Heart left ventricle (tissue), 16 donors: ENCODE measurements around the gene FAM184A. TPM values are rescaled to one million over a fixed set of nuclear protein-coding genes. Genes with fewer than 3 reads are reported as not detected.
"Not testable (repeated sequence)": the region's sequence is repeated elsewhere in the genome, so short reads cannot be mapped to it uniquely, and the experiment has no call there.

ENCODE experiments used
- ATAC-seq, 4 donors: fragments of 200-7000 bp; cut with Tn5 transposase; one replicate each; pipeline ENCODE4 v1.9.1; 2020 to 2022; ENCODE audit warnings: moderate library complexity in 4 of 4, mild to moderate bottlenecking in 3 of 4, moderate number of reproducible peaks in 1 of 4
- DNase-seq, 5 donors: peaks; one replicate each; pipeline ENCODE4 v3.0.0-alpha.2; 2020
- H3K27ac ChIP-seq, 12 donors: fragments of 200-600 bp; sonication (generic) in 4 of 12; one replicate each; pipeline versions ENCODE4 v1.5.0 to v1.8.0; 2016 to 2022; ENCODE audit warnings: mild to moderate bottlenecking in 2 of 12
- H3K27me3 ChIP-seq, 9 donors: fragments of 200-600 bp; sonication (generic) in 2 of 9; one replicate each; pipeline versions ENCODE4 v1.5.1 to v1.8.0; 2016 to 2022; ENCODE audit warnings: mild to moderate bottlenecking in 3 of 9
- H3K36me3 ChIP-seq, 9 donors: fragments of 200-600 bp; sonication (generic) in 2 of 9; one replicate each; pipeline versions ENCODE4 v1.5.0 to v1.8.0; 2018 to 2022; ENCODE audit warnings: mild to moderate bottlenecking in 2 of 9
- H3K4me1 ChIP-seq, 12 donors: fragments of 200-600 bp; sonication (generic) in 4 of 12; one replicate each; pipeline versions ENCODE4 v1.5.0 to v1.8.0; 2016 to 2022; ENCODE audit warnings: mild to moderate bottlenecking in 3 of 12
- H3K4me3 ChIP-seq, 12 donors: fragments of 200-600 bp; sonication (generic) in 4 of 12; one replicate each; pipeline versions ENCODE4 v1.5.0 to v1.8.0; 2017 to 2022; ENCODE audit warnings: mild to moderate bottlenecking in 9 of 12, moderate library complexity in 4 of 12
- H3K9me3 ChIP-seq, 12 donors: fragments of 200-600 bp; sonication (generic) in 4 of 12; one replicate each; pipeline versions ENCODE4 v1.5.0 to v1.8.0; 2016 to 2022; ENCODE audit warnings: mild to moderate bottlenecking in 1 of 12
- POLR2A ChIP-seq, 2 donors: fragments of 450-650 bp; IDR thresholded peaks; one replicate each; pipeline ENCODE4 v1.6.1; 2017; ENCODE audit warnings: antibody characterized with exemption in 2 of 2, mild to moderate bottlenecking in 2 of 2, moderate library complexity in 2 of 2
- WGBS, 4 donors: extraction: QIAGEN DNeasy Blood & Tissue Kit in 2 of 4; methylation state at CpG; one replicate each; pipeline versions ENCODE4 v1.1.5 to v1.1.7; 2013 to 2018; 5-methylcytosine and 5-hydroxymethylcytosine counted together
- intact Hi-C, 10 donors: fragments of 100-400 bp; cut with DNase I; formaldehyde crosslinking; loops; one replicate each; pipeline versions ENCODE4 v1.11.1 to v1.14.2; 2022
- polyA plus RNA-seq, 2 donors: library from polyadenylated mRNA; stranded (reverse); fragments of 200-250 nt; gene quantifications; one replicate each; pipeline ENCODE4 v1.2.3, GENCODE V29; 2013
- total RNA-seq, 9 donors: library from RNA; depleted of rRNA in 2 of 9; stranded (reverse); fragments of >200 nt in 2 of 9; fragmentation: NEBNext Ultra II Directional in 3 of 9; extraction: Animal tissue kit (Norgen Biotek cat#: 25700) in 3 of 9; gene quantifications; one replicate each; pipeline versions ENCODE4 v1.1.0 to v1.2.4, GENCODE V29; 2016 to 2023
- TF ChIP-seq, protein P1 (sequence below), 12 donors: fragments of 200-600 bp; sonication (generic) in 4 of 12; IDR thresholded peaks; one replicate each; pipeline versions ENCODE4 v1.5.0 to v1.8.0; 2018 to 2022; ENCODE audit warnings: antibody characterized with exemption in 12 of 12, mild to moderate bottlenecking in 5 of 12
- donor health status: ischemic (EF 13 %, LVEDD 7.1; RV severe dilation, severe dysfunction).
- donor health status: healthy with polysubstance abuse.
- donor health status: DM: no; HTN: yes; CAD: no.
- donor health status: DM: no; HTN: no; CAD: no.
- donor health status: ischemic (EF 25% LVEDD 6.9; RV normal size, moderate dysfunction).
- donor health status: ischemic (EF 25% LVEDD 5.7; RV mildly dilated, moderate dysfunction).
- donor health status: healthy.
- donor health status: DM: yes; HTN: yes; CAD: no.
- donor health status: ischemic (EF 35%, LVEDD 5.7; RV mildly dilated, moderate dysfunction).
- donor health status: nonischemic (EF 11% LVEDD 7.7; RV severe dilation, severe dysfunction).
- donor health status: DM: yes; HTN: yes; CAD: no.
- donor health status: PGD.
- donor health status: ischemic (EF 29% LVEDD 5.4; RV normal size, mild dysfunction).
- donor health status: nonischemic (EF 23%, LVEDD 6.1; RV moderate dilation, normal function).

FAM184A gene
- total and polyA plus RNA-seq, 11 donors: 0.16 to 1.1 (median 0.45) TPM

DNA sequence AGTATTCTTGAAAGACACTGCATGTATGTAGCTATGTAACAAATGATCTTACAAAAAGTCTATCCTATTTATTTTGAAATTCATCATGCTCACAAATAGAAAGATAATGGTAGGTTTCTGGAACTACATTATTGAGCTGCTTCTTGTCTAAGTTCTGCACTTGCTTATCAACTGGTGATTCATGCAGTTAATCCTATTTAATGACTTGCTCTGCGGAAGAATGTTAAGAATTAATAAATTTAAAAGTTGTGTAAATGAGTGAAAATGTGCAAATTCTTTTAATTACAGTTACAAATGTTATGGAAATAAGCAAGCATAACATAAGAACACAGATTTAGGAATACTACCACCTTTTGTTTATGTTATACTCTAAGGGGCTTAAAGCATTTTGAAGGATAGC lies 76.4 kb downstream of the FAM184A start:
- Histone ChIP-seq H3K36me3 (no peaks in the 10 kb centered on the region), H3K4me3 (no peak overlapping the region), H3K9me3 (no peaks in the 10 kb centered on the region), H3K27ac (no peak overlapping the region), H3K27me3 (no peaks in the 10 kb centered on the region), H3K4me1 (no peaks in the 10 kb centered on the region)
- DNase-seq: no peak
- WGBS, 4 donors: 84 to 94% (median 90%) methylated on average over 1 of the region's 1 CpG
- ATAC-seq: no peak
- intact Hi-C loops: no loop called here
- TF ChIP-seq, protein P1, sequence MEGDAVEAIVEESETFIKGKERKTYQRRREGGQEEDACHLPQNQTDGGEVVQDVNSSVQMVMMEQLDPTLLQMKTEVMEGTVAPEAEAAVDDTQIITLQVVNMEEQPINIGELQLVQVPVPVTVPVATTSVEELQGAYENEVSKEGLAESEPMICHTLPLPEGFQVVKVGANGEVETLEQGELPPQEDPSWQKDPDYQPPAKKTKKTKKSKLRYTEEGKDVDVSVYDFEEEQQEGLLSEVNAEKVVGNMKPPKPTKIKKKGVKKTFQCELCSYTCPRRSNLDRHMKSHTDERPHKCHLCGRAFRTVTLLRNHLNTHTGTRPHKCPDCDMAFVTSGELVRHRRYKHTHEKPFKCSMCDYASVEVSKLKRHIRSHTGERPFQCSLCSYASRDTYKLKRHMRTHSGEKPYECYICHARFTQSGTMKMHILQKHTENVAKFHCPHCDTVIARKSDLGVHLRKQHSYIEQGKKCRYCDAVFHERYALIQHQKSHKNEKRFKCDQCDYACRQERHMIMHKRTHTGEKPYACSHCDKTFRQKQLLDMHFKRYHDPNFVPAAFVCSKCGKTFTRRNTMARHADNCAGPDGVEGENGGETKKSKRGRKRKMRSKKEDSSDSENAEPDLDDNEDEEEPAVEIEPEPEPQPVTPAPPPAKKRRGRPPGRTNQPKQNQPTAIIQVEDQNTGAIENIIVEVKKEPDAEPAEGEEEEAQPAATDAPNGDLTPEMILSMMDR (IDR thresholded peaks at IDR 0.05): no peak
- no peak for TF ChIP-seq POLR2A (IDR thresholded peaks at IDR 0.05)

- Histone ChIP-seq H3K27ac (no peak overlapping the region), H3K36me3 (no peaks in the 10 kb centered on the region), H3K27me3 (no peaks in the 10 kb centered on the region), H3K4me1 (no peaks in the 10 kb centered on the region), H3K4me3 (no peak overlapping the region), H3K9me3 (no peaks in the 10 kb centered on the region)
- no peak for ATAC-seq
- DNase-seq: no peak
- 81 to 93% (median 86%) methylated on average over 1 of the region's 1 CpG for WGBS, 4 donors
- TF ChIP-seq POLR2A (IDR thresholded peaks at IDR 0.05): no peak
- TF ChIP-seq, protein P1 (IDR thresholded peaks at IDR 0.05): no peak
- intact Hi-C loops: no loop called here
Measured at GRCh38 chr6:118999494-119000040, 78.9 kb downstream of the FAM184A start.

DNA sequence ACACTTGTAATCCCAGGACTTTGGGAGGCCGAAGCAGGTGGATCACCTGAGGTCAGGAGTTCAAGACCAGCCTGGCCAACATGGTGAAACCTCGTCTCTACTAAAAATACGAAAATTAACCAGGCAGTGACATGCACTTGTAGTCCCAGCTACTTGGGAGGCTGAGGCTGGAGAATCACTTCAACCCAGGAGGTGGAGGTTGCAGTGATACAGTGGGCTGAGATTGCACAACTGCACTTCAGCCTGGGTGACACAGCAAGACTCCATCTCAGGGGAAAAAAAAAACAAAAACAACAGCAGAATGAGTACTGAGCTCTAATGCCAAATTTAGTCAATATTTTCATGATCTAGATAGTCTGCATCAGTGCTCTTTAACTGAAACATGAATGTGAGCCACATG lies 81.0 kb downstream of the FAM184A start:
- DNase-seq, H3K27me3 ChIP-seq, H3K4me3 ChIP-seq, intact Hi-C loops, H3K36me3 ChIP-seq, H3K9me3 ChIP-seq, H3K27ac ChIP-seq, ATAC-seq, H3K4me1 ChIP-seq: not testable (repeated sequence)
- 93 to 95% (median 93%) methylated on average over 3 of the region's 3 CpGs for WGBS, 4 donors

DNA sequence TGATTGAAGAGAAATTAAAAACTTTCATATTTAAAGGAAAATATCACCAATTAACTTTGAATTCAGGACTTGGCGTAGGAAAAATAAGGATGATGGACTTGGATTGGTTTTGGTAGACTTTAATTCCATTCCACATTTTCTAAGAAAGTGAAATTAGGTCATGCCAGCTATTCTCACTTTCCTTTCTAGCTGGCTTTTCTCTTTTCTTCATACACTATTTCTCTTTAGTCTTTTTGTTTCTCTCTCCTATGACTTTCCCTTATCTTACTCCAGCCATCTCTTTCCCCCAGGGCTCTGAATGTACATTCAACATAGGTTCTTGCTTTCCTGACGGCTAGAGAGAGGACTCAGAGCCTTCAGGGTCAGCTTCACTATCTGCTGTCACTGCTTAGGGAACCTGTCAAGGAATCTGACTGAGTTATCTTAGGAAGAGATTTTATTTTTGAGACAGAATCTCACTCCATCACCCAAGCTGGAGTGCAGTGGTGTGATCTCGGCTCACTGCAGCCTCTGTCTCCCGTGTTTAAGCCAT lies 82.1 kb downstream of the FAM184A start:
- intact Hi-C loops: no loop called here
- no peaks in the 10 kb centered on the region for H3K9me3 ChIP-seq
- ATAC-seq (no peak), DNase-seq (no peak)
- TF ChIP-seq POLR2A (IDR thresholded peaks at IDR 0.05): no peak
- TF ChIP-seq, protein P1 (IDR thresholded peaks at IDR 0.05): no peak
- WGBS, 4 donors: 90 to 97% (median 94%) methylated on average over 4 of the region's 4 CpGs
- no peak overlapping the region for H3K27ac ChIP-seq
- no peaks in the 10 kb centered on the region for H3K36me3 ChIP-seq
- H3K27me3 ChIP-seq: no peaks in the 10 kb centered on the region
- H3K4me1 ChIP-seq: no peaks in the 10 kb centered on the region
- H3K4me3 ChIP-seq: no peak overlapping the region

- H3K36me3 ChIP-seq: no peaks in the 10 kb centered on the region
- H3K27me3 ChIP-seq: no peaks in the 10 kb centered on the region
- DNase-seq (no peak), ATAC-seq (no peak)
- no peaks in the 10 kb centered on the region for H3K9me3 ChIP-seq
- intact Hi-C loops: no loop called here
- 93 to 97% (median 95%) methylated on average over 3 of the region's 3 CpGs for WGBS, 4 donors
- H3K27ac ChIP-seq: no peak overlapping the region
- no peaks in the 10 kb centered on the region for H3K4me1 ChIP-seq
- no peak for TF ChIP-seq POLR2A (IDR thresholded peaks at IDR 0.05)
- TF ChIP-seq, protein P1 (IDR thresholded peaks at IDR 0.05): no peak
- no peak overlapping the region for H3K4me3 ChIP-seq
Measured at GRCh38 chr6:118993803-118994251, 84.6 kb downstream of the FAM184A start.
